ENCODE results near the gene S100A7A. TPM values are rescaled to one million over a fixed set of nuclear protein-coding genes. Genes with fewer than 3 reads are reported as not detected.

S100A7A gene
- total and polyA plus RNA-seq, 3 experiments from 2014 or later: not detected

DNA sequence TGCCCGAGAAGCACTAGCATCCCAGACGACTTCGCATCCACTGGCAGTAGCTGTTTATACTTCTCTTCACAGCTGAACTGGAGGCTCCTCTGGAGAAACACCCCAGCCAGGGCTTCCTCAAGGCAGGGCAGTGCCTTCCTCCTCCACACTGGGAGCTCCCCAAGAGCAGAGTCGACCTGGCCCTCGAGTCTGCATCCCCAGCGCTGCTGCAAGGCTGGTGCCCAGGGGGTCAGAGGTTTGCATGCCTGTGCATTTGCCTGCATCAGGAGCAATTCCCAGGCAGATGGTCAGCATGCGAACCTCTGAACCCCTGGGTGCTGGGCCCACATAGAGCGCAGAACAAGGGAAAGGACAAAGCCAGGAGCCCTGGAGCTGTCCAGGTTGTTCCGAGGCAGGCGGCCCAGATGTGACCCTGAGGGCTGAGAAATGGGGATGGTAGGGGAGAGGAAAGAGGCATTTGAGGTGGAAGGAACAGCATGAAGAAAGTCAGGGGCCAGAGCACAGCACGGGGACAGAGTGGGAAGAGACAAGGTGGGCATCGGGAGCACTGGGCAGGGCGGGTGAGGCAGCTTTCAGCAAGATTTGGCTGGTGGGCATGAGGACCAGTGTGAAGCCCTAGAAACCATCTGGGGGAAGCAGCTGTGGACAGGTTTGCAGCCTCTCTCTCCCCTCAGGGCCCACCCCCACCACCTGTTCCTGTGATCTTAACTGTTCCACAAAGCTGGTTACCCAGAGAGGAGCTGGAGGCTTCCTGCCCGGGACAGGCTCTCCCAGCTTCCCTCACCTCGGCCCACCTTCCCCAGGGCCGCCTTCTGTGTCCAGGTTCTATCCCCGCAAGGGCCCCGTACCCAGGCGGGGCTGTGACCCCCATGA lies 19.0 kb upstream of the S100A7A start:
- POLR2A ChIA-PET: no interaction called here
- Histone ChIP-seq H3K4me1 (ENCODE audit: insufficient read depth, low read length) (no peaks in the 10 kb centered on the region), H3K9me3 (ENCODE audit: low read length) (no peaks in the 10 kb centered on the region), H3K27me3 (ENCODE audit: insufficient read depth, low read length, poor library complexity, severe bottlenecking) (peaks cover 5% of the 10 kb centered on the region), H3K4me3 (ENCODE audit: low read length) (no peak overlapping the region), H3K36me3 (ENCODE audit: insufficient read depth, low read length) (no peaks in the 10 kb centered on the region), H3K27ac (ENCODE audit: low read depth, low read length) (no peak overlapping the region)
- CTCF ChIA-PET: no interaction called here
- Mint-ChIP-seq H3K4me3 (no peak overlapping the region), H3K4me1 (no peaks in the 10 kb centered on the region), H3K27me3 (peaks cover 23 to 54% of the 10 kb centered on the region in 2 donors), H3K27ac (no peak overlapping the region), H3K36me3 (no peaks in the 10 kb centered on the region), H3K9me3 (no peaks in the 10 kb centered on the region)
- DNase-seq: no peak

GRCh38 chr1:153397924-153398651 lies 18.2 kb upstream of the S100A7A start:
- no peaks in the 10 kb centered on the region for H3K36me3 ChIP-seq (ENCODE audit: insufficient read depth, low read length)
- CTCF ChIA-PET: no interaction called here
- Mint-ChIP-seq H3K27me3 (peaks cover 23 to 49% of the 10 kb centered on the region in 2 donors), H3K9me3 (no peaks in the 10 kb centered on the region), H3K4me1 (no peaks in the 10 kb centered on the region), H3K36me3 (no peaks in the 10 kb centered on the region), H3K4me3 (no peak overlapping the region), H3K27ac (no peak overlapping the region)
- no peaks in the 10 kb centered on the region for H3K4me1 ChIP-seq (ENCODE audit: insufficient read depth, low read length)
- no peak overlapping the region for H3K4me3 ChIP-seq (ENCODE audit: low read length)
- no peaks in the 10 kb centered on the region for H3K27me3 ChIP-seq (ENCODE audit: insufficient read depth, low read length, poor library complexity, severe bottlenecking)
- no peak overlapping the region for H3K27ac ChIP-seq (ENCODE audit: low read depth, low read length)
- POLR2A ChIA-PET: no interaction called here
- H3K9me3 ChIP-seq (ENCODE audit: low read length): no peaks in the 10 kb centered on the region
- DNase-seq: no peak

DNA sequence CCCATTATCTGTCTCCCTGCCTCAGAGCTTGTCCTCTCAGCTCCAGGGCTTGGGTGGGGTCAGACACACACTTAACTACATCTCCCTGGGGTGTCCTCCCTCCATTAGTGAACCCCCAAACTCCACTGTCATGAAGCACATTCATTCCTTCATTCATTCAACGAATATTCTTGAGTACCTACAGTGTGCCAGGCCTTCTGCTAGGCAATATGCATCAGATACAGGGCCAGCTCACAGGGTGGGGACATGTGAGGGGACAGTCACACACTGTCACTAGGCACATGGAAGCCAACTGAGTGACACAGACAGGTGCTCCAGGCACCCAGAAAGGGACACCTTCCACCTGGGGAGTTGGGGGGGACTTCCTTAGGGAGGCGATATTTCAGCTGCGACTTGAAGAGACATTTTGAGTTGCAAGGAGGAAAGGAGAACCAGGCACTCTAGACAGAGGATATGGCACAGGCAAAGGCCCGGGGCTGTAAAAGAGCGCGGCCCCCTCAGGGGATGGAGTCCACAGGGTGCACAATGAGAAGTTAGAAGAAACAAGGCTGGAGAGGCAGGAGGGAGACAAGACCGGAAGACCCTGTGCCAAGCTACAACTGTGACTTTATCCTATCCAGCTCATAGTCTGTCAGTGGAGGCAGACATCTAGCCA lies 16.8 kb upstream of the S100A7A start:
- H3K4me3 ChIP-seq (ENCODE audit: low read length): no peak overlapping the region
- Mint-ChIP-seq H3K36me3 (no peaks in the 10 kb centered on the region), H3K4me3 (no peak overlapping the region), H3K27me3 (peaks cover 27 to 37% of the 10 kb centered on the region in 2 donors), H3K9me3 (no peaks in the 10 kb centered on the region), H3K4me1 (peaks cover under 1 to 2% (median under 1%) of the 10 kb centered on the region in 3 donors), H3K27ac (no peak overlapping the region)
- no peaks in the 10 kb centered on the region for H3K36me3 ChIP-seq (ENCODE audit: insufficient read depth, low read length)
- no peak overlapping the region for H3K27ac ChIP-seq (ENCODE audit: low read depth, low read length)
- DNase-seq: no peak
- H3K4me1 ChIP-seq (ENCODE audit: insufficient read depth, low read length): no peaks in the 10 kb centered on the region
- no peaks in the 10 kb centered on the region for H3K9me3 ChIP-seq (ENCODE audit: low read length)
- POLR2A ChIA-PET: no interaction called here
- CTCF ChIA-PET: no interaction called here
- no peaks in the 10 kb centered on the region for H3K27me3 ChIP-seq (ENCODE audit: insufficient read depth, low read length, poor library complexity, severe bottlenecking)

GRCh38 chr1:153400244-153400643 lies 16.1 kb upstream of the S100A7A start:
- H3K9me3 Mint-ChIP-seq: no peaks in the 10 kb centered on the region
- Histone ChIP-seq H3K27ac (ENCODE audit: low read depth, low read length) (no peak overlapping the region), H3K4me3 (ENCODE audit: low read length) (no peak overlapping the region), H3K36me3 (ENCODE audit: insufficient read depth, low read length) (no peaks in the 10 kb centered on the region), H3K4me1 (ENCODE audit: insufficient read depth, low read length) (no peaks in the 10 kb centered on the region), H3K27me3 (ENCODE audit: insufficient read depth, low read length, poor library complexity, severe bottlenecking) (no peaks in the 10 kb centered on the region), H3K9me3 (ENCODE audit: low read length) (no peaks in the 10 kb centered on the region)
- ChIA-PET CTCF (no interaction called here), POLR2A (no interaction called here)
- H3K4me3 Mint-ChIP-seq: no peak overlapping the region
- no peaks in the 10 kb centered on the region for H3K36me3 Mint-ChIP-seq
- no peak for DNase-seq
- H3K4me1 Mint-ChIP-seq: peaks cover 3 to 5% (median 3%) of the 10 kb centered on the region in 3 donors
- H3K27me3 Mint-ChIP-seq: peaks cover 25 to 30% of the 10 kb centered on the region in 2 donors
- no peak overlapping the region for H3K27ac Mint-ChIP-seq

DNA sequence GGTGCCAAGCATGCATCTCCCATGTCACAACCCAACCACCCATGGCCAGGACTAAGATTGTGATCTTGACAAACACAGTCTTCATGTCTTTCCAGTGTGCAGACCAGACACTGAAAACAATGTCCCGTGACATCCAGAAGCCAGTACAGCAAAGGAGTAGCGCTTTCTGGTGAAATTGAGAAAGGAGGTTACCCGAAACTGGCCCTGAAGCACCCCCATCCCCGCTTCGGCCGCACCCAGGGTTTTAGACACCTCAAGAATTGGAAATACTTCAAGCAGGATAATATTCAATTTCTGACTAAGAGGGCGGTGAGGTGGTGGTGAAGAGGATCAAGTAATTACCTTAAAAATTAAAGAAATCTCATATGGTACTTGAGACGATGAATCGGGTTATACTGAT lies 14.9 kb upstream of the S100A7A start:
- Mint-ChIP-seq H3K4me3 (no peak overlapping the region), H3K9me3 (no peaks in the 10 kb centered on the region), H3K36me3 (no peaks in the 10 kb centered on the region), H3K27ac (no peak overlapping the region), H3K4me1 (peaks cover 4 to 10% (median 5%) of the 10 kb centered on the region in 3 donors), H3K27me3 (peaks cover 21 to 24% of the 10 kb centered on the region in 2 donors)
- H3K27ac ChIP-seq (ENCODE audit: low read depth, low read length): no peak overlapping the region
- H3K36me3 ChIP-seq (ENCODE audit: insufficient read depth, low read length): no peaks in the 10 kb centered on the region
- H3K4me1 ChIP-seq (ENCODE audit: insufficient read depth, low read length): no peaks in the 10 kb centered on the region
- POLR2A ChIA-PET: no interaction called here
- H3K27me3 ChIP-seq (ENCODE audit: insufficient read depth, low read length, poor library complexity, severe bottlenecking): no peaks in the 10 kb centered on the region
- H3K9me3 ChIP-seq (ENCODE audit: low read length): no peaks in the 10 kb centered on the region
- DNase-seq: no peak
- CTCF ChIA-PET: interaction anchor here (1.4 kb wide), 1 partner anchor 48 kb away, joined by 5 read pairs; no protein-coding TSS in a partner anchor
- no peak overlapping the region for H3K4me3 ChIP-seq (ENCODE audit: low read length)

- no peaks in the 10 kb centered on the region for H3K4me1 ChIP-seq (ENCODE audit: insufficient read depth, low read length)
- Mint-ChIP-seq H3K27ac (no peak overlapping the region), H3K27me3 (peaks cover 18 to 22% of the 10 kb centered on the region in 2 donors), H3K36me3 (no peaks in the 10 kb centered on the region), H3K9me3 (no peaks in the 10 kb centered on the region), H3K4me3 (no peak overlapping the region), H3K4me1 (peaks cover 8 to 18% (median 12%) of the 10 kb centered on the region in 3 donors)
- H3K9me3 ChIP-seq (ENCODE audit: low read length): no peaks in the 10 kb centered on the region
- no peaks in the 10 kb centered on the region for H3K27me3 ChIP-seq (ENCODE audit: insufficient read depth, low read length, poor library complexity, severe bottlenecking)
- H3K36me3 ChIP-seq (ENCODE audit: insufficient read depth, low read length): no peaks in the 10 kb centered on the region
- no peak overlapping the region for H3K4me3 ChIP-seq (ENCODE audit: low read length)
- POLR2A ChIA-PET: no interaction called here
- DNase-seq: no peak
- no peak overlapping the region for H3K27ac ChIP-seq (ENCODE audit: low read depth, low read length)
- CTCF ChIA-PET: interaction anchor here (1.4 kb wide), 1 partner anchor 49 kb away, joined by 5 read pairs; no protein-coding TSS in a partner anchor
Measured at GRCh38 chr1:153402226-153402625, 14.1 kb upstream of the S100A7A start.

DNA sequence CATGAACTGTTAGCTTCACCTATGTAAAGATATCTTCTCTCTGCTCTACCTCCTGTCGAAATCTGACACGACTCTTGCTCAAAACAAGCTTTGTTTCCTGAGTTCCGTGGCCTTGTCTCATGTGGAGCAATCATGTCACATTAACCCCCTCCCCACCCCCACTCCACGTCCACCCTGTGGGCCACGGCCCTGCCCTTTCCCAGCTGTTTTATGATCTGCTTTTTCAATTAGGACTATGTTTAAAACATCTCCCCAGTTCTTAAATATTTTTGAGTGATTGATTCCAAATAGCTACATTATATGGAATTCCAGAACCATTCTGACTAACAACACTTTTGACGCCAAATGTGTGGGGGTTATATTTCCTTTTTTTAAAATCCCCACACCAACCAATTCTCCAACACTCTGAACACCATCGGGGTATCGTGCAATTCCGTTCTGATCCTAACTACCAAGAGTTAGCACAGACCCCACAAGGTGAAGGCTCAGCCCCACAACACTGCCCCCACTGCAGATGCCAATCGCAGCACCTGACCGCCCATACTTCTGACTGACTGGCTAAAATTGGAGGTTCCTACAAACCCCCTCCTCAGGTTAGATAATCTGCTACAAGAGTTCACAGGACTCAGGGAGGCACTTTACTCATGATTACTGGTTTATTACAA lies 12.8 kb upstream of the S100A7A start:
- no peaks in the 10 kb centered on the region for H3K36me3 ChIP-seq (ENCODE audit: insufficient read depth, low read length)
- POLR2A ChIA-PET: no interaction called here
- Mint-ChIP-seq H3K9me3 (peaks cover 0 to 7% (median 4%) of the 10 kb centered on the region in 5 donors), H3K4me1 (peaks cover 8 to 31% (median 15%) of the 10 kb centered on the region in 3 donors), H3K27ac (no peak overlapping the region), H3K27me3 (peaks cover 17 to 27% of the 10 kb centered on the region in 2 donors), H3K4me3 (no peak overlapping the region), H3K36me3 (no peaks in the 10 kb centered on the region)
- no peaks in the 10 kb centered on the region for H3K27me3 ChIP-seq (ENCODE audit: insufficient read depth, low read length, poor library complexity, severe bottlenecking)
- CTCF ChIA-PET: no interaction called here
- DNase-seq: no peak
- no peaks in the 10 kb centered on the region for H3K9me3 ChIP-seq (ENCODE audit: low read length)
- no peak overlapping the region for H3K4me3 ChIP-seq (ENCODE audit: low read length)
- H3K27ac ChIP-seq (ENCODE audit: low read depth, low read length): no peak overlapping the region
- H3K4me1 ChIP-seq (ENCODE audit: insufficient read depth, low read length): no peaks in the 10 kb centered on the region

Data from CD8-positive, alpha-beta memory T cell (primary cell).